Neural progenitor cell (in vitro differentiated cells): ENCODE data around the gene WDR45B. TPM values are rescaled to one million over a fixed set of nuclear protein-coding genes. Genes with fewer than 3 reads are reported as not detected.
A peak's percentile ranks its signal among the peaks of the same experiment; 100 is the strongest.

Experiments
- DNase-seq: peaks from one replicate; pipeline ENCODE4 v3.0.0-alpha.2; 2016; ENCODE audit warnings: low spot score
- H2AFZ ChIP-seq: fragments of 200-600 bp; sonication (generic); replicated peaks from 2 replicates; pipeline ENCODE4 v1.6.1; 2016; ENCODE audit warnings: antibody characterized with exemption
- H3F3A ChIP-seq: fragments of 200-600 bp; sonication (generic); 2 replicates; pipeline ENCODE4 v1.6.1; 2016; ENCODE audit warnings: antibody characterized with exemption, low read depth
- H3K27ac ChIP-seq: fragments of 200-600 bp; sonication (generic); 2 replicates; pipeline ENCODE4 v1.5.1; 2016; ENCODE audit warnings: mild to moderate bottlenecking
- H3K27me3 ChIP-seq: fragments of 200-600 bp; sonication (generic); 2 replicates; pipeline ENCODE4 v1.6.1; 2016; ENCODE audit warnings: mild to moderate bottlenecking, moderate library complexity
- H3K36me3 ChIP-seq: fragments of 200-600 bp; sonication (generic); 2 replicates; pipeline ENCODE4 v1.5.1; 2016
- H3K4me1 ChIP-seq: fragments of 200-600 bp; sonication (generic); 2 replicates; pipeline ENCODE4 v1.6.1; 2016; ENCODE audit warnings: mixed run types
- H3K4me2 ChIP-seq: fragments of 200-600 bp; sonication (generic); 2 replicates; pipeline ENCODE4 v1.6.1; 2016
- H3K4me3 ChIP-seq: fragments of 200-600 bp; sonication (generic); 2 replicates; pipeline ENCODE4 v1.5.1; 2016
- H3K79me2 ChIP-seq: fragments of 200-600 bp; sonication (generic); 2 replicates; pipeline ENCODE4 v1.6.1; 2016; ENCODE audit warnings: low read depth
- H3K9ac ChIP-seq: fragments of 200-600 bp; sonication (generic); 2 replicates; pipeline ENCODE4 v1.6.1; 2016
- H3K9me3 ChIP-seq: fragments of 200-600 bp; sonication (generic); 2 replicates; pipeline ENCODE4 v1.5.1; 2016; ENCODE audit warnings: low read depth
- H4K20me1 ChIP-seq: fragments of 200-600 bp; sonication (generic); 2 replicates; pipeline ENCODE4 v1.6.1; 2016; ENCODE audit warnings: low read depth
- H3K27ac Mint-ChIP-seq: 3 replicates; pipeline ENCODE4 v1.8.0; 2021; ENCODE audit warnings: mixed read lengths
- H3K27me3 Mint-ChIP-seq: 2 replicates; pipeline ENCODE4 v1.8.0; 2022; ENCODE audit warnings: low read depth, mild to moderate bottlenecking, inconsistent platforms, moderate library complexity, mixed read lengths; ENCODE audit not compliant: insufficient read depth
- H3K36me3 Mint-ChIP-seq: 3 replicates; pipeline ENCODE4 v1.8.0; 2021; ENCODE audit warnings: mixed read lengths
- H3K4me1 Mint-ChIP-seq: 3 replicates; pipeline ENCODE4 v1.8.0; 2021; ENCODE audit warnings: mixed read lengths
- H3K4me3 Mint-ChIP-seq: 3 replicates; pipeline ENCODE4 v1.8.0; 2021; ENCODE audit warnings: mild to moderate bottlenecking, moderate library complexity, mixed read lengths
- H3K9me3 Mint-ChIP-seq: 3 replicates; pipeline ENCODE4 v1.8.0; 2020; ENCODE audit warnings: mixed read lengths
- CTCF ChIP-seq: fragments of 200-600 bp; sonication (generic); IDR thresholded peaks from 2 replicates; pipeline ENCODE4 v1.5.1; 2017; ENCODE audit warnings: antibody characterized with exemption, mild to moderate bottlenecking
- EZH2 ChIP-seq: fragments of 200-600 bp; sonication (generic); IDR thresholded peaks from 2 replicates; pipeline ENCODE4 v1.6.1; 2017; ENCODE audit warnings: antibody characterized with exemption, mild to moderate bottlenecking, moderate library complexity
- EZH2phosphoT487 ChIP-seq: fragments of 200-600 bp; sonication (generic); IDR thresholded peaks from 2 replicates; pipeline ENCODE4 v1.6.1; 2017; ENCODE audit warnings: antibody characterized with exemption
- total RNA-seq: library from RNA; depleted of rRNA; stranded (reverse); fragments of >200 nt; gene quantifications from 2 replicates; pipeline ENCODE4 v1.2.3, GENCODE V29; 2015; ENCODE audit warnings: low replicate concordance

Gene WDR45B
- total RNA-seq, 1 donor from 2014 or later, result 110 TPM

- H3K4me3 ChIP-seq, result no peak overlapping the region
- H3K4me1 Mint-ChIP-seq, result no peaks in the 10 kb centered on the region
- peaks cover 34% of the 10 kb centered on the region for H3K36me3 Mint-ChIP-seq
- H3K4me2 ChIP-seq, result no peak overlapping the region
- H2AFZ ChIP-seq, result no peak overlapping the region
- H3K27ac Mint-ChIP-seq, result no peak overlapping the region
- no peak overlapping the region for H3K27ac ChIP-seq
- no peaks in the 10 kb centered on the region for H3K79me2 ChIP-seq
- H4K20me1 ChIP-seq, result peaks cover 3% of the 10 kb centered on the region
- no peaks in the 10 kb centered on the region for H3K9me3 Mint-ChIP-seq
- no peaks in the 10 kb centered on the region for H3K27me3 ChIP-seq
- no peaks in the 10 kb centered on the region for H3F3A ChIP-seq
- no peaks in the 10 kb centered on the region for H3K4me1 ChIP-seq
- H3K4me3 Mint-ChIP-seq, result no peak overlapping the region
- no peaks in the 10 kb centered on the region for H3K9me3 ChIP-seq
- no peaks in the 10 kb centered on the region for H3K36me3 ChIP-seq
- TF ChIP-seq EZH2phosphoT487, result no peak
- TF ChIP-seq CTCF, result peak; percentile 46
- DNase-seq, result peak; percentile 39
- H3K9ac ChIP-seq, result no peak overlapping the region
- H3K27me3 Mint-ChIP-seq, result peaks cover 11% of the 10 kb centered on the region
These were observed 32.9 kb downstream of the WDR45B start for GRCh38 chr17:82615084-82616020.

- no peak for TF ChIP-seq EZH2
- TF ChIP-seq CTCF, result no peak
- TF ChIP-seq EZH2phosphoT487, result no peak
- Histone ChIP-seq H3K4me1 (no peaks in the 10 kb centered on the region), H3K79me2 (no peaks in the 10 kb centered on the region), H3K9me3 (no peaks in the 10 kb centered on the region), H3K36me3 (no peaks in the 10 kb centered on the region), H3K27ac (no peak overlapping the region), H4K20me1 (peaks cover 2% of the 10 kb centered on the region), H2AFZ (no peak overlapping the region), H3F3A (peaks cover 7% of the 10 kb centered on the region), H3K4me2 (no peak overlapping the region), H3K4me3 (no peak overlapping the region), H3K9ac (no peak overlapping the region), H3K27me3 (no peaks in the 10 kb centered on the region)
- peaks cover 12% of the 10 kb centered on the region for H3K27me3 Mint-ChIP-seq
- peaks cover 4% of the 10 kb centered on the region for H3K9me3 Mint-ChIP-seq
- peaks cover 38% of the 10 kb centered on the region for H3K36me3 Mint-ChIP-seq
- no peak for DNase-seq
- H3K4me3 Mint-ChIP-seq, result no peak overlapping the region
- no peak overlapping the region for H3K27ac Mint-ChIP-seq
- no peaks in the 10 kb centered on the region for H3K4me1 Mint-ChIP-seq
These were observed 34.1 kb downstream of the WDR45B start for GRCh38 chr17:82614095-82614631.

GRCh38 chr17:82613283-82614094 lies 34.8 kb downstream of the WDR45B start:
- no peak overlapping the region for H3K9ac ChIP-seq
- H3K27ac ChIP-seq, result no peak overlapping the region
- H2AFZ ChIP-seq, result no peak overlapping the region
- no peaks in the 10 kb centered on the region for H3K79me2 ChIP-seq
- Mint-ChIP-seq H3K4me3 (no peak overlapping the region), H3K4me1 (no peaks in the 10 kb centered on the region), H3K36me3 (peaks cover 35% of the 10 kb centered on the region), H3K9me3 (peaks cover 4% of the 10 kb centered on the region), H3K27me3 (peaks cover 12% of the 10 kb centered on the region), H3K27ac (no peak overlapping the region)
- no peaks in the 10 kb centered on the region for H3K9me3 ChIP-seq
- no peak overlapping the region for H3K4me3 ChIP-seq
- peaks cover 7% of the 10 kb centered on the region for H3F3A ChIP-seq
- no peaks in the 10 kb centered on the region for H3K27me3 ChIP-seq
- no peaks in the 10 kb centered on the region for H3K36me3 ChIP-seq
- DNase-seq, result no peak
- H4K20me1 ChIP-seq, result no peaks in the 10 kb centered on the region
- TF ChIP-seq EZH2 (no peak), CTCF (no peak), EZH2phosphoT487 (no peak)
- H3K4me1 ChIP-seq, result no peaks in the 10 kb centered on the region
- no peak overlapping the region for H3K4me2 ChIP-seq
